Measurements from ENCODE around the gene JMJD8.

Gene JMJD8, protein sequence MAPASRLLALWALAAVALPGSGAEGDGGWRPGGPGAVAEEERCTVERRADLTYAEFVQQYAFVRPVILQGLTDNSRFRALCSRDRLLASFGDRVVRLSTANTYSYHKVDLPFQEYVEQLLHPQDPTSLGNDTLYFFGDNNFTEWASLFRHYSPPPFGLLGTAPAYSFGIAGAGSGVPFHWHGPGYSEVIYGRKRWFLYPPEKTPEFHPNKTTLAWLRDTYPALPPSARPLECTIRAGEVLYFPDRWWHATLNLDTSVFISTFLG
- 15.6 to 45.1 (median 27.6) reads per million in 18 experiments for total RNA-seq

DNA sequence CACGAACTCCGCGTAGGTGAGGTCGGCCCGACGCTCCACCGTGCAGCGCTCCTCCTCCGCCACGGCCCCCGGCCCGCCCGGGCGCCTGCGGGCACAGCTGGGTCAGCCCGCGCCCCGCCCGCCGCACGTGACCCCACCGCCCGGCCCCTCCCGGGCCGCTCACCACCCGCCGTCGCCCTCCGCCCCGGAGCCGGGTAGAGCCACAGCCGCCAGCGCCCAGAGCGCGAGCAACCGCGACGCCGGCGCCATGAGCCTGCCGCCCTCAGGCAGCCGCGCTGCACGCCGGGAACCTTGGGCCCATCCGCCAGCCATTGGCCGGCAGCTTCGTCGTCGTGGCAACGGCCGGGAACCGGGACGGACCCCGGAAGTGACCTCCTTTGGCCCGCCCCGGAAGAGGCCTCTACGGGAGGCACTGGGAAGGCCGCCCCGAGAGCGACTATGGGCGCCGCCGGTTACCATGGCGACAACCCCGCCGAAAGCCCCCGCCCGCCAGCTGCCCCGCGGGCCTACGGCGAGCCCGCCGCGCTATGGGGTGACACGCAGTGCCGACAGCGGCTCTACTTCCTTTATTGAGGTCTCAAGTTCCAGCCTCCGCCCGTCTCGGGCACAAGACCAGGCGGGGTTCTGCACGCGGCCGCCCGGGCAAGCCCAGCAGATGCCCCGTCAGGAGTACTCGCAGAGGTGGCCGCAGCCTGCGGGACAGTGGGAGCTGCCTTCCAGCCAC lies at the start of gene JMJD8:
Gene JMJD8, minus strand, starts transcription at position 264 of the 724 bp plus-strand sequence. Its CDS starts 15 bp downstream, at position 249.
- DNase-seq, result peak; percentile 96 to 97

DNA sequence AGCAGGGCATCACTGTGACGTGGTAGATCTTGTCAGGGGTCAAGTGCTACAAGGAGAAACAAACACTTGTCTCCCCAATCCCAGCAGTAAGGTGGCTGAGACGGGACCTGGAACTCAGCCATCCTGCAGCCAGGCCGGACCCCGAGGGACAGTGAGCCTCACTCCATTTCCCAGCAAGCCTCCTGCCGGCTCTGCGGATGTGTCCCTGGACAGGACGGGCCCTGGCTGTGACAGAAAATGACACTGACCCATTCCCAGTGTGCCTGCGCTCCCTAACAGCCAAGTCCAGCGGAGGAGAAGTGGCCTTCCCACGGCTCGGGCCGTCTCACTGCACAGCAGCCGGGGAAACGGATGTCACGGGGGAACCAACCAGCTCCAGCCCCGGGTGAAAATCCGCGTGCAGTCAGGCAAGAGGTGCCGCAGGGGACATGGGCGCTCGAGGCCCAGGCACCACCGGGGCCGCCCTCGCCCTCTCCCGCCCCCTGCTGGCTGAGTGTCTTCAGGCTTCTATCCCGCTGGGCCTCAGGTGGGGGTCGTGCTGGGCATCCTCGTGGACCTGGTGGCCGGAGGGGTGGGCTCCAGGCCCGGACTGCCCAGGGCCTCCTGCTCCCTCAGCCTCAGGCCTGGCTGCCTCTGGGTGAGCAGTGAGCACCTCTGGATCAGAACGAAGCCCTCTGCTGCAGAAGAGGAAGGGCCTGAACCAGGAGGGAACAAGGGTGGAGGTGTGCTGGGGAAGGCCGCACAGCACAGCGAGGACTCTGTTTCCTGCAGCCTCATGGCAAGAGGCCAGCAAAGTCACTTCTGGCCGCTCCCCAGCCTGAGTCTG lies 49.5 kb upstream of the JMJD8 start:
- DNase-seq, result no peak

DNA sequence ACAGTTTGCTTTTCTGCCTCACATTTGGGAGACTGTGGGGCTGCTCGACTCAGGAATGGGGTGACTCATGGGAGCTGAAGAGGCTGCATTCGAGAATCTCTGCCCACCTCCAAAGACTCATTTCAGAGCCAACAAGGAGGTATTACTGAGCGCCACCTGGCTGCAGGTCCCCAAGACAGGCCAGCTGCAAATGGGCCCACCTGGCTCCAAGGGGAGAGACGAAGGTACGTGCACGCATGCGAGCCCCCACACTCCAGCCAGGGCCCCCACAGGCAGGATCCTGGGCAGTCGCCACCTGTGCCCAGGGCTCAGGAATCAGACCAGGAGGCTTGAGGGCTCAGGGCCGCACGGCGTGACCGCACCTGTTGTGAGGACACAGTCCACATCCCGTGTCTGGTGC lies 48.8 kb upstream of the JMJD8 start:
- no peak for DNase-seq

DNA sequence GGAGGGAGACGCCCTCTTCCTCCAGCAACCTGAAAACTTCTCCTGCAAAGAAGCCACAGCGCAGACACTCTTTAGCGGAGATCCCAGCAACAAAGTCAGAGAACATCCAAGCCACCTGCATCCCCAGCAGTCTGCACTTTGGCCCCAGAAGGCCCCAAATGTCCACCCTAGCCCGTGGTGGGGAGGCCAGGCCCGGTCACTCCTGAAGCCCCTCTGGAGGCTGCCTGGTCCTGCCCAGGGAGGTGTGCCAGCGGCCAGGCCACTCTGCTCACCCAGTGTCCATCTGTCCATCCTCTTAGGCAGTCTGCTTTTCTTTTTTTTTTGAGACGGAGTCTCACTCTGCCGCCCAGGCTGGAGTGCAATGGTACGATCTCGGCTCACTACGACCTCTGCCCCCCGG lies 48.2 kb upstream of the JMJD8 start:
- no peak for DNase-seq

DNA sequence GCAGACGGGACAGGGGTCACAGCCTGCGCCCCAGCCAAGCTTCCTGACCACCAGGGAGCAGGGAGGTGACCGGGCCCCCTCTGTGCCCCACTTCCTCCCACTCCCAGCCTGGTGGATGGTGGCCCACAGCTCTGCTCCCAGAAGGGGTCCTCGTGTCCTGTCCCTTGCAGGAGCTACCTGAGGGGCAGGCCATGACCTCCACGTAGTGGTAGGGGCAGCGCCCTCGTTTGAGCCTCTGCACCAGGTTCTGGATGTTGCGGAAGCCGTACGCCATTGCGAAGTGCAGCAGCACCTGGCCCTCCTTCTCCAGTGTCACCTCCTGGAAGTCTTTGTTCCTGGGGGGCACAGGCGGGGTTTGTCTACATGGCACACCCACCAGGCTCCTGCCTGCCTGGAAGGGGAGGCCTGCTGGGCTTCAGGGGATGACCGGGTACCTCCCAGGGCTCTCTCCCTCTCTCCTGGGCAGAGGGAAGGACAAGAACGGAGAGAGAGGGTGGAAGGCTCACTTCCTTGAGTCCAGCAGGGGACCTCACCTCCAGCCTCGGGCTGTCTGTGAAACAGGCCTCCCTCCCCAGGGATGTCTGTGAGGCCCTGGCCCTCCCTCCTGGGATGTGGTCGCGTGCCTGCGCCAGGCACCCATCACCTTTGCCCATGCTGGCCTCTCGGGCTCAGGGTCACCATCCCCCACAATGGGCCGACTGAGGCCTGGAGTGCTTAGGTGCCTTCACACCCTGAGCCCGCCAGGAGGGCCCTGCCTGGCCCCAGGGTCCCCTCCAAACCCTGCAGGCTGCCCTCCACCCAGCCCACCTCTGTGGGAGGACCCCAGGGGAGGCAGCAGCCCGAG lies 46.8 kb upstream of the JMJD8 start:
- DNase-seq, result no peak

DNA sequence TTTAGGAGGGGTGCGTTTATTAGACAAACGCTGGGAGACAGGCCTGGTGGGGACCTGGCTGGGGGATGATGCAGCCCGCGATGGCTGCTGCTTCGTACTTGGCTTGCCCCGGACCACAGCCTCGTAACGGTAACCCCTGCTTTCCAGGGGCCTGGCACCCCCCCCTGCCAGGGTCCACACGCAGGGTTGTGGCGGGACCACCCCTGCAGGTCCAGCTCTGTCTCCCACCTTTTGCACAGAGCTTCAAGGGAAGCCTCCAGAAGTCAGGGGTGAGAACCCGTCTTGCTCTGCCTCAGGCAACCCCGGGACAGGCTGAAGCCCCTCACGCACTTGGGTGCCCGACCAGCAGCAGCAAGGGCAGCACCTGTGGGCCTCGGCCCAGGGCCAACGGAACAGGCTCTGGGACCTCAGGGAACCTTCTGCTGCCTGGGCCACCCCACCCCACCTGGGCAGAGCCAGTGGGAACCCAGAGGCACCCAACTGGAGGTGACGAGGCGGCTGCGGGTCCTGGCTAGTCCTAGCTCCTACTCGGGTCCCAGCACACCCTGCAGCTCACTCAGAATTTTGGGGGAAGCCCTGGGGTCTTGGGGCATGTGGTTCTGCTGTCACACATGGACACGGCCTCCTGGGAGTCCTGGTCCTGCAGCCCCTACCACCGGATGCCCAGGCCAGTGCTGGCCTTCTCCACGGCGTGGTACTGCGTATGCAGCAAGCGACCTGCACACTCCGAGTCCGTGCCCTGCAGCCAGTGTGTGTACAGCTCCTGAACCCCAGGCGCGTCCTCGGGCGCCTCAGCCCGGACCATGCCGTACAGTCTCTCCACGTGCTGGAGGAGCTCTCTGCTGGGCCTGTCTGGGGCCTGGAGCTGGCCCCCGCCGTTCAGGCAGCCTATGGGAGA lies 45.9 kb upstream of the JMJD8 start:
- no peak for DNase-seq

DNA sequence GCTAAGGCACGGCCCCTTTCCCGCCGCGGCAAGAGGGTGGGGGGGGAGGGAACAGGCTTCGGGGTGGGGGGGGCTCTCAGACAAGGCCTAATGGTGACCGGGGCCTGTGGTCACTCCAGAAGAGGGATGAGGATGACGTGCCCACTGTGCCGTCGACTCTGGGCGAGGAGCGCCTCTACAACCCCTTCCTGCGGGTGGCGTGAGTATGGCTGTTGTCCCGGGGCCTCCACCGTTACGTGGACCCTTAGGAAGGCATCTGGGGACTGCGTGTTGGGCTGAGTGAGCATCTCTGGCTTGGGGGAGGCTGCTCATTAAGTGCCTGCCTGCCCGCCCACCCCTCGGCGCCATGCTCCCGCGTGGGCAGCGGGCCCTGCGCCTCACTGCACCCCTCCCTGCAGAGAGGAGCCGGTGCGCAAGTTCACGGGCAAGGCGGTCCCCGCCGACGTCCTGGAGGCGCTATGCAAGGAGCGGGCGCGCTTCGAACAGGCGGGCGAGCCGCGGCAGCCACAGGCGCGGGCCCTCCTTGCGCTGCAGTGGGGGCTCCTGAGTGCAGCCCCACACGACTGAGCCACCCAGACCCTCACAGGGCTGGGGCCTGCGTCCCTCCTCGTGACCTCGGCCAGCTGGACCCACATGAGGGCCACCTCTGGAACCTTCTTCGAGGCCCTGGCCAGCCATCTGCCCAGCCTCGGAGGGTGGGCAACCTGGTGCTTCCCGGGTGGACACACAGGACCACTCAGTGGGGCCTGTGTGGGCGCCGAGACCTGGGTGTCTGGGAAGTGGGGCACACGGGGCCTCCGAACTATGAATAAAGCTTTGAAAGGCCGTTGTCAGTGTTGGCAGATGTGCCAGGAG lies 45.0 kb upstream of the JMJD8 start:
- DNase-seq, result no peak

DNA sequence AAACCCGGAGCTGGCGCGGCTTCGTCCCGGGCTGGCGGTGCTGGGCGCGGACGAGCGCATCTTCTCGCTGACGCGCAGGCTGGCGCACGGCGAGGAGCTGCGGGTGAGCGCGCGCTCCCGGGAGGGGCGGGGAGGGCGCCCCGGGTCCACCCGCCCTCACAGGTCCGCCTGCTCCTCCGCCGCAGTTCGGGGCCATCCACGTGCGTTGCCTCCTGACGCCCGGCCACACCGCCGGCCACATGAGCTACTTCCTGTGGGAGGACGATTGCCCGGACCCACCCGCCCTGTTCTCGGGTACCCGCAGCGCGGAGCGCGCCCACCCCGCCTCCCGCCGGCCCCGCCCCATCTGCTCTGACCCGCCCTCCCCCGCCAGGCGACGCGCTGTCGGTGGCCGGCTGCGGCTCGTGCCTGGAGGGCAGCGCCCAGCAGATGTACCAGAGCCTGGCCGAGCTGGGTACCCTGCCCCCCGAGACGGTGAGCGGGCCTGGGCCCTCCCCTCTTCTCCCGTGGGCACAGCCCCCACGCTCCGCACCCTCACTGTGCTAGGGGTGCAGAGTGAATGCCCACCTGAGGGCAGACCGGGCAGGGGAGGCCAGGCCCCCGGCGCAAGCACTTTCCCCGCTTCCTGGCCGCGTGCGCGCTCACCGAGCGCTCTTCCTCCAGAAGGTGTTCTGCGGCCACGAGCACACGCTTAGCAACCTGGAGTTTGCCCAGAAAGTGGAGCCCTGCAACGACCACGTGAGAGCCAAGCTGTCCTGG lies 44.2 kb upstream of the JMJD8 start:
- peak; percentile 66 to 90 for DNase-seq

DNA sequence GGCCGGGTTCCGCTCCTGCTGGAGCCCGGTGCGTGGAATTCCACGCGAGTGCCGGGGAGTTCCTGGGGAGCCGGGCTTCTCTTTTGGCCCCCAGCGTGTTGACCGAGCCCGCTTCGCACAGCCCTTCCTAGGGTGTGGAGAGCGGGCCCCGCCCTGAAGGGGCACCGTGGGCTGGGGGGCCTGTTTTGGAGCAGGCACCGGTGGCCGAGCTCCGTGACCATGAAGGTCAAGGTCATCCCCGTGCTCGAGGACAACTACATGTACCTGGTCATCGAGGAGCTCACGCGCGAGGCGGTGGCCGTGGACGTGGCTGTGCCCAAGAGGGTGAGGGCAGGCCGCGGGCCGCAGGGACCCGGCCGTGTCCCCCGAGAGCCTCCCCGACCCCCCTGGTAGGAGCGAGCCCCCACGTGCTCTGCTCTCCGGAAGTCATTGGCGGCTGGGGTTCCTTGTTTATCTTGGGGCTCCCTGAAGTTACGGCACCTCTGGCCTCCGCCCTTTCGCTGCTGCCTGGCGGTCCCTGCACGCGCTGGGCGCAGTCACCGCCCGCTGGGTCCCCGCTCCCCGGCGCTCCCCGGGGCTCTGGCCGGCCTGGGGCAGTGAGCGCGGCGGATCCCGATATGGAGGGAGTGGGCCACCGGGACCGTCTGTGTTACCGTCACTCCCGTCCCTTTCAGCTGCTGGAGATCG lies 43.3 kb upstream of the JMJD8 start:
- peak; percentile 37 to 69 for DNase-seq

DNA sequence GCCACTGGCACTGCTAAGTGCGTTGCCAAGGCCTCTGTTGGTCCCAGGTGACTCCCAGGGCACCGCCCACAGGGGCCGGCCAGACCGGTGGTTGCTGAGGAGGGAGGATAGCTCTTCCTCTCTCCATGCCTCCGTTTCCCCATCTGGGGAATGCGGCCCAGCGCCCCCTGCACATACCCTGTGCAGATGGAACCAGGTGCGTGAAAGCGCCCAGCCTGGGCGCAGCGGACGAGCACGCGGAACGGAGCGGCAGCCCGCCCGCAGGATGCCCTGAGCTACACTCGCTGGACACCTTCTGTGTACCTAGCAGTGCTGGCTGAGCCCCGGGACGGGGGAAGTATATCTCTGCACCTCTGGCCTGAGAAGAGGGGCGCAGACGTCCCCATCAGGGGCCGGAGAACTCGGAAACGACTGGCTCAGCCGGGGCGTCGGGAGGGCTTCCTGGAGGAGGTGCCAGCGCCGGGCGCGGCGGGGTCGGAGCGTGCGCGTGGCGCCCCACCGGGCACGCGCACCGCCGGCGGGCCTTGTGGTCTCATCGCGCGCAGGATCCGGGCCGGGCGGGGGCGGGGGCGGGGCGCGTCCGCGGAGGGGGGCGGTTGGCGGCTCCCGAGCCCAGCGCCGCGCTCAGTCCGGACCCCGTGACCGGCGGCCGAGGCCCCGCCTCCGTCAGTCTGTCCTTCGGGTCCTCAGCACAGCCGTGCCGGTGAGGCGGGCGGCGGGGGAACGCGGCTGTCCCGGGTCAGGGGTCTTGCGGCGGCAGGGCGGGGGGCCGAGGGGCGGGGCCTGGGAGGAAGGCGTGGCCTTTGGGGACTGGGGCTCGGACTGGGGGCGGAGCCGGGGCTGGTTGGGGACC lies 42.5 kb upstream of the JMJD8 start, which contains the start of the genes CCDC78 and HAGHL:
Gene CCDC78, minus strand, starts transcription at position 6 of the 853 bp plus-strand sequence. CDS start 76 bp downstream, outside the sequence.
Gene HAGHL, plus strand, starts transcription at position 669 of the 853 bp plus-strand sequence. CDS start 404 bp downstream, outside the sequence.
- DNase-seq, result peak; percentile 45 to 73

DNA sequence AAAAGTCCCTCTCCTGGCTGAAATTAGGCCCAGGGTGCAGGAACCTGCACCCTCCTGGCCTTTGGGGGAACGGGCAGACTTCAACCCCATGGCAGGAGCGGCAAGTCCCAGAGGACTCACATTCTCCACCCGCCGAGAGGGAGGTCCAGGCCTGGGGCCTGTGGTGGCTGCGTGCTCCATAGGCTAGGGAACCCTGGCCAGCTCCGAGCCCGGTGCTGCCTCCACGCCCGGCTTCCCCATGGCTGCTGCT lies 42.0 kb upstream of the JMJD8 start:
- DNase-seq, result no peak

DNA sequence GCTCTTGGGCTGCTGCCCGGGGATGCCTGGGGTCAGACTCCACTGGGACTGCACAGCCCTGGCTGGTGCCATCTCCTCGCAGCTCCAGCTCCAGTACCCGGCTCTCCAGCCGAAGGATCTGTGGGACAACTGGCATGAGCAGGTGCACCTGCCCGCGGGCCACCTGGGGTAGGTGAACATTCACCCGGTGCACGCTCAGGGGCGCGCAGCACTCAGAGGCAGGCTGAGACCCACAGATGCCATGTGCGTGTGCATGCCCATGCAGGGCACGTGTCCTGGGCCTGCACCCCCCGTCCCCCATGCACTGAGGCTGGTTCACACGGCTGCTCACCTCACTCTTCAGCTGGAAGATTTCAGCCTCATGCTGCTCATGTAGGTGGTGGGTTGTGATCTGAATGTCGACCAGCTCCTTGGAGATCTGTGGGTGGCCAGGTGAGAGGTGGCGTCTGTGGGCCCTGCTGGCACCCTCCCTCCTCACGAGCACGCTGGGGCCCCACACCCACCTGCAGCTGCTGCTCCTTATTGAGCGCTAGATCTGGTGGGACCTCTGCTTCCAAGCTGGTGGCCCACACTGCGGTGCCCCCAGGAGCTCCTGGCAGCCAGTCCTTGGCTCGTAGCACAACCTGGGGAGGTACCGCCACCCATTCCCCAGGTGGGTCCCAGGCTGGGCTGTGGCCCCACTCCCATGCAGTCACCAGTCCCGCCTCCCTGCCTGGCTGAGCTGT lies 41.5 kb upstream of the JMJD8 start:
- DNase-seq, result no peak

DNA sequence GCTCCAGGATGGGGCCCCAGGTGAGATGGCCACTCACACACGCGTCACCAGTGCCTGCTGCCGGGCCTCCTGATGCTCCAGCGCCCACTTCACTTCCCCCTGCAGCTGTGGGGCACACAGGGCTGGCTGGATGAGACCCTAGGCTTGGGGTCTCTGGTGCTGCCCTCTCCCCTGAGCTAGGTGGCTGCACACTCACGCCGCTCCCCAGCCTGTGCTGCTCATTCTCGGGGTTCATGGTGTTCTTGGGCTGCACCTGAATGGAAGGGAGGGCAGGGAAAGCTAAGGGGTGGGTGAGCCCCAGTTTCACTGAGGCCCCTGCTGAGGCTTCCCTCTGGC lies 40.9 kb upstream of the JMJD8 start:
- no peak for DNase-seq

DNA sequence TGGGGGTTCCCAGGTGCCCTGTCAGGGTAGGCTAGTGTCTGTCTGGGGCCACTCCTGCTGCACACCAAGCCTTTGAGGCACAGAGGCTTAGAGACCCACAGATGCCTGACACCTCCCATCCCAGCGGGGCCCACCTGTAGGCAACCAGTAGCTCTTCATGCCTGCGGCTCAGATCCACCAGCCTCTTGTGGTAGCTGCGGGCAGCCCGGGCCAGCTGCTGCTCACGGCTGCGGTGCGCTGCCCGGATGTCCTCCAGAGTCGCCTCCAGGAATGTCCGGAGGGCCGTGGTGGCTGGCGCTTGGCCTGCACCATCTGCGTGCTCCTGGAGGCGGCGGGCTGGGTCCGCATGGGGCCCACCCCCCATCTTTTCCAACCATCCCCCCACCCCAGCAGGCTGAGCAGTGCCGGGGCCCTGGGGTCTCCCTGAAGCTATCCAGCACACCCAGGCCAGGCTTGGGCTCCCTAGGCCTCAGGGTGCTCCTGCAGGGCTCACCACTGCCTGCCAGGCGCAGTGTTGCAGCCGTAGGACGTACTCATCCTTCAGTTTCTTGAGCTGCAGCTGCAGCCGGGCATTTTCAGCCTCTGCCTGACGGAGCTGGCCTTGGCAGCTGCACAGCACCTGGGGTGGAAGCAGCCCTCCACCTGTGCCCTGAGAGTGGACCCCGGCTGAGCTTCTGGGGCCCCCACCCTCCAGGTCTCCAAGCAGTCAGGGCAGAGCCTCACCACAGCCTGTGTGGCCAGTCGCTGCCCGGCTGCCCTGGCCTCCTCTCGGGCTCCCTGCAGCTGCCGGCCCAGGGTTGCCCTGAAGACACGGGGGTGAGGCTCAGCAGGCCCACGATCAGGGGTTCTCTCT lies 40.3 kb upstream of the JMJD8 start:
- no peak for DNase-seq

DNA sequence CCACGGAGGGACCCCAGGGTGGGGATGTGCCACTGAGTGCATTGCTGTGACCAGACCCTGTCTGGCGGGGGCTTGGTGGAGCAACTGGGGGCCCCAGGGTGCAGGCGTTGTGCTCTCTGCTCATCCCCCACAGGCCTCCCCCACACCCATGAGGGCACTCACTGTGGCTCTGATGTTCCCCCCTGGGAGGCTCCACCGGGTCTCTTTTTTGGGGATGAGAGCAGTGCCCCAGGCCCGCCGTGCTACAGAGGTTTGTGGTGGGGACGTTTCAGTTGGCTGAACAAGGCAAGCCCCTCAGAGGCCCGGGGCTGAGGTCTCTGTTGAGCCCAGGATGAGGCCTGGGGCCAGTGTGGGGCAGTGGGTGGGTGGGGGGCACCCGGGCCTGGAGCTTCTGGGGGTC lies 39.6 kb upstream of the JMJD8 start:
- DNase-seq, result no peak
